Hematopoietic multipotent progenitor cell (in vitro differentiated cells): Measurements from ENCODE around the gene WT1. TPM values are rescaled to one million over a fixed set of nuclear protein-coding genes. Genes with fewer than 3 reads are reported as not detected.
"Not testable (repeated sequence)": the region's sequence is repeated elsewhere in the genome, so short reads cannot be mapped to it uniquely, and the experiment has no call there.

ENCODE experiments used
- DNase-seq, 3 donors: peaks; one replicate each; pipeline ENCODE4 v3.0.0-alpha.2; 2011 to 2015; ENCODE audit warnings: low read depth in 2 of 3, low spot score in 2 of 3
- total RNA-seq: library from RNA; depleted of rRNA; stranded (reverse); fragments of >200 nt; gene quantifications from one replicate; pipeline ENCODE4 v1.2.3, GENCODE V29; 2012

Gene WT1
- total RNA-seq: 2.4 TPM

GRCh38 chr11:32435511-32435941, at the start of gene WT1:
Gene WT1 (minus strand): TSS chr11:32435539.
- DNase-seq: no peak

- no peak for DNase-seq
Measured at GRCh38 chr11:32479291-32479690, 44.0 kb upstream of the WT1 start.

- no peak for DNase-seq
Measured at GRCh38 chr11:32478277-32478731, 43.0 kb upstream of the WT1 start.

- no peak for DNase-seq
Measured at GRCh38 chr11:32473282-32473909, 38.1 kb upstream of the WT1 start.

GRCh38 chr11:32472226-32472625, 36.9 kb upstream of the WT1 start:
- DNase-seq: no peak

- not testable (repeated sequence) for DNase-seq
Measured at GRCh38 chr11:32471544-32471943, 36.2 kb upstream of the WT1 start.

GRCh38 chr11:32469791-32470190, 34.5 kb upstream of the WT1 start:
- no peak for DNase-seq

- DNase-seq: no peak
Measured at GRCh38 chr11:32466279-32466915, 31.1 kb upstream of the WT1 start.

- no peak for DNase-seq
Measured at GRCh38 chr11:32464078-32464477, 28.7 kb upstream of the WT1 start.

GRCh38 chr11:32462011-32462690, 26.8 kb upstream of the WT1 start:
- no peak for DNase-seq

GRCh38 chr11:32456864-32457263, 21.5 kb upstream of the WT1 start:
- DNase-seq: no peak

- DNase-seq: no peak
Measured at GRCh38 chr11:32454993-32455392, 19.7 kb upstream of the WT1 start.

- DNase-seq: no peak
Measured at GRCh38 chr11:32451808-32452207, 16.5 kb upstream of the WT1 start.

GRCh38 chr11:32450372-32450771, 15.0 kb upstream of the WT1 start:
- DNase-seq: no peak

GRCh38 chr11:32448232-32448631, 12.9 kb upstream of the WT1 start:
- DNase-seq: peak in 1 of 3 donors; percentile 51

GRCh38 chr11:32447252-32447651, 11.9 kb upstream of the WT1 start:
- no peak for DNase-seq

GRCh38 chr11:32446227-32446626, 10.9 kb upstream of the WT1 start:
- DNase-seq: no peak

GRCh38 chr11:32444186-32444585, 8.8 kb upstream of the WT1 start:
- DNase-seq: no peak

GRCh38 chr11:32440916-32441315, 5.6 kb upstream of the WT1 start:
- no peak for DNase-seq

- no peak for DNase-seq
Measured at GRCh38 chr11:32440312-32440908, 5.1 kb upstream of the WT1 start.

GRCh38 chr11:32439501-32440210, 4.3 kb upstream of the WT1 start:
- DNase-seq: no peak
